Pulmonary artery endothelial cell (primary cell): ENCODE data around the gene CRYGN. TPM values are rescaled to one million over a fixed set of nuclear protein-coding genes. Genes with fewer than 3 reads are reported as not detected.

Experiments used
- DNase-seq: peaks from one replicate; pipeline ENCODE4 v3.0.0-alpha.2; 2011; ENCODE audit warnings: low read depth, low spot score
- total RNA-seq: library from RNA; depleted of rRNA; stranded (reverse); fragments of >200 nt; gene quantifications from 2 replicates; pipeline ENCODE4 v1.2.3, GENCODE V29; 2014

Gene CRYGN
- total RNA-seq, 1 donor from 2014 or later = not detected

- no peak for DNase-seq
These were observed 12.1 kb downstream of the CRYGN start for GRCh38 chr7:151427705-151428377.

GRCh38 chr7:151426904-151427704 is 12.8 kb downstream of the CRYGN start:
- DNase-seq = no peak

GRCh38 chr7:151426441-151426903 is 13.5 kb downstream of the CRYGN start:
- peak; percentile 8 for DNase-seq

DNA sequence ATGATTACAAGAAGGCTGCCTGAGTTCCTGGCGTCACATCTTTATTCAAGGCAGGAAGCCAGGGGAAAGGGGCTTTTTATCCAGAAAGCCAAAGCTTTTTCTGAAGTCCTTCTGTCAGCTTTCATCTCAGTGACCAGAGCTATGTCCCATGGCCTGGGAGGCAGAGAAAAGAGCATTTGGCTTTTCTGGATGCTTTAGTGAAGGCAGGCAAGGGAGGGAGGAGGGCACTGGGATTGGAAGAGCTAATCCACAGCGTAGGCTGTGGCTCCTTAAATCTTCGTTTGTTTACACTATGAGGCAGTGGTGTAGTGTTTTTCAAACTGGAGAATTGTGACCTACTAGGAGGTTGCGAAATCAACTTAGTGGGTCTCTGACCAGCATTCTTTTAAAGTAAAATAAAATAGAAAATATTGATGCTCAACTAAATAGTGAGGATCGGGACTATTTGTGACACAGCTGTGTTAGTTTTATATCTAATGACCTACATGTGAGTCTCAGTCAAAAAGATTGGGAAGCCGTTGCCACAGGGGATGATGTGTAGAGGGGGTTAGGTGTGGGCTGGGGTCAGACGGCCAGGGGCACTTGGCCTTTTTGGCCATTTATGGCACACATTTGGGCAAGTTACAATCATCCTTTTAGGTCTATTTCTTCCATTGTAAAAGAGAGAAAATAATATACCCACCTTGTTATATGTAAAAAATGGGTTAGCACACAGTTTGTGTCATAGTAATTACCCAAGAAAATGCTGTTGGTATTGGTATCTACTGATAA is 14.1 kb downstream of the CRYGN start:
- DNase-seq = no peak

DNA sequence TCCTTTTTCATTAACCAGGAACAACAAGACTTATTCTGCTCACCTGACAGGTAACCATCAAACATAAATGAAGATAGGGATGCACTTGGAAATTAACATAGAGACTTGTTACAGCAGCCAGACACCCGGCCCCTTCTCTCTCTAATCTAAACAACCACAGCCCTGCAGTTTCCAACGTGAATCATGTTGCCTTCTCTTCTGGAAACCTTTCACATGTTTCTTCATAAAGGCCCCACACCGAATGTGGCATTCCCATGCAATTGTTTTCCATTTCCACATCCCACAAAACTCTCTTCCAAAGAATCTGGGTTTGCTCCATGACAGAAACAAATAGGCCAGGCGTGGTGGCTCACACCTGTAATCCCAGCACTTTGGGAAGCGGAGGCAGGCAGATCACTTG is 15.1 kb downstream of the CRYGN start:
- no peak for DNase-seq

GRCh38 chr7:151423936-151424335 is 16.0 kb downstream of the CRYGN start:
- DNase-seq = no peak

- DNase-seq = no peak
These were observed 16.7 kb downstream of the CRYGN start for GRCh38 chr7:151423226-151423625.

GRCh38 chr7:151422212-151422611 is 17.7 kb downstream of the CRYGN start:
- DNase-seq = no peak

- no peak for DNase-seq
These were observed 19.8 kb downstream of the CRYGN start for GRCh38 chr7:151420144-151420543.

DNA sequence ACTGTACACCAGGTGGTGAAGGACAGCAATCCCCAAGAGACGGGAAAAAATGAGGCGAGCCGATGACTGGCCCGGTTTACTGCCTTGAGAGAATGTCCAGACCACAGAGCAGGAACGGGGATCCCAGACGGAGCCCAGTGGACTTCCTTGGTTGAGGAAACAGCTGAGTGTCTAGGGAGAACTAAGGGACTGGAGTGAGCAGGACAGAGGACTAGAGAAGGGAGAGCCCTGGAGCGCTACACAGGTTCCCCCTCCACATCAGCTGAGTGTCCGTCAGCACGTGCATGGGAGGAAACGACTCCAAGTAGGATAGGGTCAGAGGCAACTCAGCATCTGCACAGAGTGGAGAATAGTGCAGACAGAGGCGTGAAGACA is 23.0 kb downstream of the CRYGN start:
- no peak for DNase-seq

- no peak for DNase-seq
These were observed 23.6 kb downstream of the CRYGN start for GRCh38 chr7:151416112-151416940.

DNA sequence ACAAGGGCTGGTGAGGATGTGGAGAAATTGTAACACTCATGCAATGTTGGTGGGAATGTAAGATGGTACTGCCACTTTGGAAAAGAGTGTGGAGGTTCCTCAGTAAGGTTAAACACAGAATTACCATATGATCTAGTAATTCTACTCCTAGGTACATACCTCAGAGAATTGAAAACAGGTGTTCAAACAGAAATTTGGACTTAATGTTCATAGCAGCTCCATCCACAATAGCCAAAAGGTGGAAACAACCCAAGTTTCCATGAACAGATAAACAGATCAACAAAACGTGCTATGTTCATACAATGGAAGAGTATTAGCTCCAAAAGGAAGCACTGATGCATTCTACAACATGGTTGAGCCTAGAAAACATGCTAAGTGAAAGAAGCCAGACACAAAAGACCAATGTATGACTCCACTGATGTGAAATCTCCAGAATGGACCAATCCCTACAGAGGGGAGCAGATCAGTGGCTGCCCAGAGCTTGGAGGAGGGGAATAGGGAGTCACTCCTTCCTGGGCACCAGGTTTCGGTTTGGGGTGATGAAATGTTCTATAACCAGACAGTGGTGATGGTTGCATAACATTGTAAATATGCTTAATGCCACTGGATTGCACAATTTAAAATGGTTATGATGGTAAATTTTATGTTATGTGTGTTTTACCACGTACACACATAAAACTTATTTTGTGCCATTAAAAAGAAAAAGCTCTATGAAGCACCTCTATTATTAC is 24.4 kb downstream of the CRYGN start:
- no peak for DNase-seq

DNA sequence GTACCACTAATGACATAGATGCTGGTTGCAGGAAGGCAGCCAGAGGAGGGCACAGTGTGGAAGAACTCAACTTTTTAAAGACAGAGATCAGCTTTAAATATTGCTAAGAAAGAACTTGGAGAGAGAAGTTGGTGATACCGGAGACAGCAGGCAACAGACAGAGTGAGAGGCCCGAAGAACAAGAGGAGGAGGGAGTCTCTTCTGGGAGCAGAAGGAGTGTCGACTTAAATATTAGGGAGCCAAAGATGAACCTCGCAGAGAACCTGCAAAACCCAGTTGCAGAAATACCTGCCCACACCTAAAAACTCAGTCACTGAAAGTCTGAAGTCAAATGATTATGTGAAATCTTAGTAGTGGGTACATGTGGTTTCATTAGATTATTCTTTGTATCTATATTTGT is 26.7 kb downstream of the CRYGN start:
- no peak for DNase-seq

DNA sequence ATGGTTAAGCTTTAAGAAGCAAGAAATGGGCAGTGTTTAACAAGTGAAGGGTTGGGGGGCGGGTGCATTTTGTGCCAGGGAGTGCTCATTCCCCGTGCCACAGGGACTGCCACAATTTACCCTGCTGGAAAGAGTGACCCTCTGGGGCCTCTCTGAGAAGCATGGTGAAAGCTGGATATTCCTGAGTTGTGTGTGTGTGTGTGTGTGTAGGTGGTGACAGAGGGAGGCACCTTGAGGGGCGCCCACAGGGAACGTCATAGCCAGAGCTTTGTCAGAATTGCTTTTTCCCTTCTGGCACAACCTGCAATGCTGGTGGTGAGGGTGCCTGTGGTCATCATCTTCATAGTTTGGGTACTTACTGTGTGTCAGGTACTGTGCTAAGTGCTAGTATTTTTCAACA is 27.6 kb downstream of the CRYGN start:
- DNase-seq = no peak

DNA sequence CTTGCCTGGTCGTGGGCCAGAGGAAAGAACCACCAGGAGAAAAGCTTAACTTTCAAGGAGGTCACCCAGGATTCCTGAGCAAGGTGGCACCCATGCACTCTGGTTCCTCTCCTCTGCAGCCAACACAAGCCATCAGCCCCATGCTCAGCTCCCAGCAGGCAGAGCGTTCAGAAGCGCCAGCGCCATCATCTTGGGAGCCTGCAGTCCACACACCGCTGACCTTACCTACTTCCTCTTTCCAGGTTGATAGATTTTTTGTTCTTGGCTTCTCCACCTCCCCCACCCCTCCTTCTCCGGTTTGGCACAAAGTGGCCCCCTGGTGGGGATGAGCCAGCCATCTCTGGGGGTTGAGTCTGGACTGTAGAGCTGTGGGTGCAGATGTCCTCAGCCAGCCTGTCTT is 28.4 kb downstream of the CRYGN start:
- no peak for DNase-seq

DNA sequence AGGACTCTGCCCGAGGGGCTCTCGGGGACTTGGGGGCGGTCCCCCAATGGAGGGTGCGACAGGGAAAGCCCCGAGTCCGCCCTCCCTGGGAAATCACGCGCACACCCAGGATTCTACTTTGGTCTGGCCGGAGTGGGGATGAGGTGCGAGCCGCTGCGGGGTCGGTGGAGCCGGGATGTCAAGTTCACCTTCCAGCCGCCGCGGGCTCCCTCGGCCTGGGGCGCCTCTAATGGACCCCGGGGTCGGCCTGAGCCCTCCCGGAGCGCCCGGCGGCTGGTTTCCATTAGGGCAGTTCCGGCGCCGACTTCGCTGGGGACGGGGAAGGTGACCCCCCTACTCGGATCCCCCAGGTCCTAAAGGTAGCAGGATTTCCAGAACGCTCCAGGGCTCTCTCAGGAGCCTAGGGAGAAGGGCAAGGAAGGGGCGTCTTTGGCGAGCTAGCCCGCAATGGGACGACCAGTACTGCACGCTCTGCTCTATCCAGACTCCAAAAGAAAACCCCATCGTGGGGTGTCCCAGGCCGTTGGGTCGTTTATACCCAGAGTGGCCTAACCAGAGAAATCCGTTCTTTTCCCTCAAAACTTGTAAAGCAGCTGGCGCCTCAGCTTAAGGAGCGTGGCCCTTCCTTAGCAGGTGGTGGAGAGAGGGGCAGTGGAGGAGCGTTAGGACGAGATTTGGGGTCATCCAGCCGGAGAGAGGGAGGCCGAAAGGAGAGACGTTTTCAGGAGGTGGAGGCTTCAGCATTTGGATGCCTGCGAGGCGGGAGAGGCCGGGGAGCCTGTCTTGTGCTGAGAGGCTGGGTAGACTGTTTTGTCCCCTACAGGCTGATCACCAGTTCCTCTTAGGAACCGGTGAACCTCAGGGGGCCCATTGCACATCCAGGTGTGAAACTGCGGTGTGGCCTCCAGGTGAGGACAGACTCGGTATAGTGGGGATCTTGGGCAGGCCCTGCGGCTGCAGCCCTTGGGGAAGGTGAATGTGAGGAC is 29.2 kb downstream of the CRYGN start:
- no peak for DNase-seq

- no peak for DNase-seq
These were observed 30.1 kb downstream of the CRYGN start, which contains the start of gene WDR86 for GRCh38 chr7:151409667-151410404. Gene WDR86, minus strand, starts transcription at chr7:151410038. Its CDS starts 449 bp downstream, at chr7:151409589.

DNA sequence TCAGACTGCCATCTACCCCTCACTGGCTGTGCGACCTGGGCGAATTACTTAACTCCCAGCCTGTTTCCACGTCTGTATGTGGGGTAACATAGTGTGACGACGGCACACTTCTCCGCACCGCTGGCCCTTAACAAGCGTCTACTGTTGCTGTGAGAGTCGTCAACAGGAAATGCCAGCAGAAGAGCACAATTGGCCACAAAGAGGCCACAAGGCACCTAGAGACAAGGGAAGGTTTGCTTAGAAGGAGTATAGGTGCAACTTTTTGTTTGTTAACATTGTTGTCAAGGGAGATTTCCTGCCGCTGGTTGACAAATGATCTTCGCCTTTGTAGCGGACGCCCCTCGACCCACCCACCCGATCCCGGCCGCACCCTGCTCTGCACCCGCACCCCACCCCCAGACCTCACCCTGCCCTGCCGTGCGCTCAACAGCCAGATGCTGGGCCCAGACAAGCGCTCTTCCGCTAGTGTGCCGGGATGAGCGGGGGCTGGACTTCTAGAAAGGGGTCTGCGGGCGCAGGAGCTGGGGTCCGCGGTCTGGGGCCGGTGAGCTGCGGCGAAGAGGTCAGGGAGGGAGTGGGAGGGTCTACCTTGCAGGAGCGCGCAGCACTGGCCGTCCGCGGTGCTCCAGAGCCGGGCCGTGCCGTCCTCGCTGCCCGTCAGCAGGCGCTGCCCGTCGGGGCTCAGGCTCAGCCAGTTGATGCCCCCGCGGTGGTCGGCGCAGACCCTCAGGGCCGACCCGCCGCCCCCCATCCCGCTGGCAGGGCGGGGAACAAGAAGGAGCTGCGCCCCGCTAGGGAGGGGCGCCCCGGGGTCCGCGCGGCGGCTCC is 30.9 kb downstream of the CRYGN start:
- no peak for DNase-seq
